Endothelial cell of umbilical vein (primary cell): Measurements from ENCODE around the gene ACYP2.

Experiments used
- EZH2 ChIP-seq: IDR thresholded peaks from 2 replicates; pipeline ENCODE4 v1.6.1; 2012; ENCODE audit warnings: borderline replicate concordance, low read depth, mild to moderate bottlenecking, moderate library complexity, low read length, inconsistent platforms; ENCODE audit not compliant: severe bottlenecking
- GATA2 ChIP-seq: IDR thresholded peaks from 2 replicates; pipeline ENCODE4 v1.7.0; 2011; ENCODE audit warnings: low read depth, mild to moderate bottlenecking, moderate library complexity, mixed read lengths, low read length; ENCODE audit not compliant: insufficient read length, insufficient read depth
- MAX ChIP-seq: IDR thresholded peaks from 2 replicates; pipeline ENCODE4 v1.6.1; 2011; ENCODE audit not compliant: insufficient read depth, insufficient read length
- POLR2A ChIP-seq: IDR thresholded peaks from 2 replicates; pipeline ENCODE4 v1.6.1; 2012; ENCODE audit warnings: low read depth, mild to moderate bottlenecking, control low read depth, low read length
- TF ChIP-seq, protein P1 (sequence below), 2 donors: IDR thresholded peaks; 1 replicate in 1 of 2; 2 replicates in 1 of 2; pipeline ENCODE4 v1.5.1; 2011; ENCODE audit warnings: low read length in 2 of 2, mild to moderate bottlenecking in 2 of 2, moderate library complexity in 2 of 2, control low read depth in 1 of 2, inconsistent platforms in 1 of 2, low read depth in 1 of 2; ENCODE audit not compliant: insufficient read depth in 1 of 2; ENCODE audit errors: extremely low read depth in 1 of 2

- no peak for TF ChIP-seq EZH2
- TF ChIP-seq GATA2, result no peak
- TF ChIP-seq, protein P1, sequence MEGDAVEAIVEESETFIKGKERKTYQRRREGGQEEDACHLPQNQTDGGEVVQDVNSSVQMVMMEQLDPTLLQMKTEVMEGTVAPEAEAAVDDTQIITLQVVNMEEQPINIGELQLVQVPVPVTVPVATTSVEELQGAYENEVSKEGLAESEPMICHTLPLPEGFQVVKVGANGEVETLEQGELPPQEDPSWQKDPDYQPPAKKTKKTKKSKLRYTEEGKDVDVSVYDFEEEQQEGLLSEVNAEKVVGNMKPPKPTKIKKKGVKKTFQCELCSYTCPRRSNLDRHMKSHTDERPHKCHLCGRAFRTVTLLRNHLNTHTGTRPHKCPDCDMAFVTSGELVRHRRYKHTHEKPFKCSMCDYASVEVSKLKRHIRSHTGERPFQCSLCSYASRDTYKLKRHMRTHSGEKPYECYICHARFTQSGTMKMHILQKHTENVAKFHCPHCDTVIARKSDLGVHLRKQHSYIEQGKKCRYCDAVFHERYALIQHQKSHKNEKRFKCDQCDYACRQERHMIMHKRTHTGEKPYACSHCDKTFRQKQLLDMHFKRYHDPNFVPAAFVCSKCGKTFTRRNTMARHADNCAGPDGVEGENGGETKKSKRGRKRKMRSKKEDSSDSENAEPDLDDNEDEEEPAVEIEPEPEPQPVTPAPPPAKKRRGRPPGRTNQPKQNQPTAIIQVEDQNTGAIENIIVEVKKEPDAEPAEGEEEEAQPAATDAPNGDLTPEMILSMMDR (IDR thresholded peaks at IDR 0.05; ENCODE audit: extremely low read depth in 1 of 2, insufficient read depth in 1 of 2, low read depth in 1 of 2, low read length in 2 of 2), result no peak
- TF ChIP-seq POLR2A, result no peak
- no peak for TF ChIP-seq MAX
Observed at GRCh38 chr2:54240515-54241469, 125.4 kb downstream of the ACYP2 start.
